NCI-H1694 treated with DMSO at 0.1 percent for 48 hours (cell line): Measurements from ENCODE around the gene PSKH1.
A peak's percentile ranks its signal among the peaks of the same experiment; 100 is the strongest.
"Not testable (repeated sequence)": the region's sequence is repeated elsewhere in the genome, so short reads cannot be mapped to it uniquely, and the experiment has no call there.

Experiments
- DNase-seq: peaks from one replicate; lab custom pipeline; 2025; lab: John Stamatoyannopoulos, UW

PSKH1 gene

GRCh38 chr16:67961551-67961957 is 68.5 kb downstream of the PSKH1 start:
- no peak for DNase-seq

DNA sequence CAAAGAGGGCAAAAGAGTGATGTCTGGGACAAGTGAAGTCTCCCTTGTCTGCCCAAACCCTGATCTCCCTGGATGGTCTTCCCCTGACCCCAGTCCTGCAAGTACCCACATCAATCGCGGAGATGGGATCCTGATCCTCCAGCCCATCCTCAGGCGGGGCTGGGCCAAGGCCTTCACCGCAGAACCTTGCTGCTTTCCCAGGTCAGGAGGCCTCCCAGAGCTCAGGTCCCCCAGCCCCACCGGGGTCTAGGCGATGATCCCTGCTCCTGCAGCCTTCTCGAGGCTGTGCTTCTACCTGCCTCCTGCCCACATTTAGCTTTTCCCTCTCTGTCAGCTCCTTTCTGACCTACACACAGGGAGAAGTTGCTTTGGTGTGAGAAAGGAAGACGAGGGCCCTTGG is 69.1 kb downstream of the PSKH1 start:
- no peak for DNase-seq

DNA sequence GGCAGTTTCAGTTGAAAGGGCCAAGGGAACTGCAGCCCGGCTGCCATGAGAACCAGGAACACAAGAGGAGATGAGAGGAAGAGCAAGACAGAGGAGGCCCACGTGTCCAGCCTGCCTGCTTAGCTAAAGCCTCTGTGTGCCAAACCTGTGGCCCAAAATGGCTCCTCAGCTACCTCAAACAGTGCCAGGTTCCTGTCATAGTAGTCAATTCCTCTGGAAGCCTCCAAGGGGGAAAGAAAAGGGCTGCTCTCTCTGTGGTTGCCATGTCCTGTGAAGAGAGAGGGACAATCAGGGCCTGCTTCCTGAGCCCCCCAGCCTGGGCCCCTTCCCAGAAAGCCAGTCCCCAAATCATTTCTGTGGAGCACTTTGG is 70.2 kb downstream of the PSKH1 start:
- DNase-seq = no peak

DNA sequence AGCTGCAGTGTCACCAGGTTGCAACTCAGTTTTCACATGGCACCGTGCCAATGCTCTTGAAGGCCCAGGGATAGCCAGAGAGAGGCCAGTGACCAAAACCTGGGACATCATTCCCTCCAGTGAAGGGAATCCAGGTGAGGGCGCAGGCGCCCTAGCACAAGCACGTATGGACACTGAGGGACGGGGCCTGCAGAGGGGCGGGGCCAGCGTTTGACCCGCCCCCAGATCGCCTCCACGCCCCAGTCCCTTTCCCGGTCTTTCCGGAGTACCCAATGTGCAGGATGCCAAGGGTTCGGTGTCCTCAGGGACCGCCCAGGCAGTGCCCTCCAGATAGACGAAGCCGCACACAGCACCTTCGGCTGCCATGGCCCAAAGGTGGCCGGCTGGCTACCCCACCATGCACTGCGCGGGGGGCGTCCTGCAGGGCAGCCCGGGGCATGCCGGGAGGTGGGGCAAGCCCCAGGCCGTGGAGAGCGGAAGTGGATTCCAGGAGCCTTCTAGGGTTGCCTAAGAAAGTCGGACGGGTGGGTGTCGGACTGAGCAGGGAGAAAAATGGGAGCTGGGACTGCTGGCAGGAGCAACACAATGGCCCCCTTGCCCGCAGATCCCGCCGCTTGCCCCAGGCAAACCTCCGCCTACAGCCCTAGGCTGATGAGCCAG is 70.7 kb downstream of the PSKH1 start:
- DNase-seq = no peak

GRCh38 chr16:67964477-67965131 is 71.5 kb downstream of the PSKH1 start:
- no peak for DNase-seq

GRCh38 chr16:67965668-67966548 is 72.9 kb downstream of the PSKH1 start:
- DNase-seq = no peak

GRCh38 chr16:67966549-67967182 is 73.6 kb downstream of the PSKH1 start:
- no peak for DNase-seq

GRCh38 chr16:67967183-67967957 is 74.3 kb downstream of the PSKH1 start:
- DNase-seq = no peak

GRCh38 chr16:67967958-67968399 is 74.9 kb downstream of the PSKH1 start:
- DNase-seq = no peak

- DNase-seq = peak; percentile 22
Measured at GRCh38 chr16:67968400-67969253, 75.6 kb downstream of the PSKH1 start, which contains the start of gene SLC12A4. Gene SLC12A4 (minus strand): TSS chr16:67968637. CDS start chr16:67968553, 84 bp downstream.

DNA sequence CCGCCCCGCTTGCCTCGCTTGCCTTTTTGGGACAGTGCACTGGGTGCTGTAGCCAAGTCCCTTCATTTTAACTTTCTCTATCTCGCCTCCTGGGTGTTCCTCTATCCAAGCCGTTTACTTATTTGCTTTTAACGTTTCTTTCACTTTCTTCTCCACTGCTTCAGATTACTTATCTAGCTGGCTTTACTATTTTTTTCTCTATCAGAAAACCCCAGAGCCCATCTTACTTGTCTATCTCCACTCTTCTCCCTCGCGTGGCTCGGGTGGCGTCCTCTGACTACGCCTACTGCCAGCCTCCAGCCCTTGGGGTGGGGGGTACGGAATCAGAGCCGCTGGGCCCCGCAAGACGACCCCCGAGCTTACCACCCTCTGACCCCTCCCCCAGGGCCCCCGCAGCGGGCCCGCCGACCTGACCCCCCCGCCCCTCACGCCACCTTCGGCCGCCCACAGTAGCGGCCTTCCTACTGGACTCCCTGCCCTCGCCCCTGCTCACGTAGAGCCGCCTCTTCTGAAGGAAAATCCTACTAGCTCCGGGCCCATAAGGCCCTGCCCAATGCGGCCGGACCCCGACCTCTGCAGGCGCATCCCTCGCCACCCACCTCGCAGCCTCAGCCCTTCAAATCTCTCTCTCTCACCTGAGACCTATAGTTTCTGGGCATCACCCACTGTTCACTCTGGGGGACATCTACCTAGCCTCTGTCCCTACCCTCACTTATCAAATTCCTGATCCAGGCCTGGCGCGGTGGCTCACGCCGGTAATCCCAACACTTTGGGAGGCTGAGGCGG is 76.4 kb downstream of the PSKH1 start:
- DNase-seq = no peak

DNA sequence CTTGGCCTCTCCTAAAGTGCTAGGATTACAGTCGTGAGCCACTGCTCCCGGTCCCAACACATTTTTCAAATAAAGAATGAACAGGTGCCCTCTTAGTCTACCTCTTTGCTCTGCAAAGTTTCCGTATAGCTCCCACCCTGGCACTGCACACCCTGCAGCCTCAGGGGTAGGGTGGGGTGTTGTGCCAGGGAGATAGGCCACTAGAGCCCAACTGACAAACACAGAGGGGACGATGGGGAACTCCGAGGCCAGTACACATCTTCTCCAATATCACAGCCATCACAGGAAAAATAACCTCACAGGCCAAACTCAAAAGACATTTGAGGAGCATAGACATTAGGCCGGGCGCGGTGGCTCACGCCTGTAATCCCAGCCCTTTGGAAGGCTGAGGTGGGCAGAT is 78.1 kb downstream of the PSKH1 start:
- no peak for DNase-seq

DNA sequence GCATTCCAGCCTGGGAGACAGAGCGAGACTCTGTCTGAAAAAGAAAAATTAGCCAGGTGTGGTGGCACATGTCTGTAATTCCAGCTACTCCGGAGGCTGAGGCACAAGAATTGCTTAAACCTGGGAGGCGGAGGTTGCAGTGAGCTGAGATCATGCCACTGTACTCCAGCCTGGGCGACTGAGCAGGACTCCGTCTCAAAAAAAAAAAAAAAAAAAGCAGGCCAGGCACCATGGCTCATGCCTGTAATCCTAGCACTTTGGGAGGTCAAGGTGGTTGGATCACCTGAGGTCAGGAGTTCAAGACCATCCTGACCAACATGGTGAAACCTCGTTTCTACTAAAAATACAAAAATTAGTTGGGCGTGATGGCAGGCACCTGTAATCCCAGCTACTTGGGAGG is 79.2 kb downstream of the PSKH1 start:
- not testable (repeated sequence) for DNase-seq

DNA sequence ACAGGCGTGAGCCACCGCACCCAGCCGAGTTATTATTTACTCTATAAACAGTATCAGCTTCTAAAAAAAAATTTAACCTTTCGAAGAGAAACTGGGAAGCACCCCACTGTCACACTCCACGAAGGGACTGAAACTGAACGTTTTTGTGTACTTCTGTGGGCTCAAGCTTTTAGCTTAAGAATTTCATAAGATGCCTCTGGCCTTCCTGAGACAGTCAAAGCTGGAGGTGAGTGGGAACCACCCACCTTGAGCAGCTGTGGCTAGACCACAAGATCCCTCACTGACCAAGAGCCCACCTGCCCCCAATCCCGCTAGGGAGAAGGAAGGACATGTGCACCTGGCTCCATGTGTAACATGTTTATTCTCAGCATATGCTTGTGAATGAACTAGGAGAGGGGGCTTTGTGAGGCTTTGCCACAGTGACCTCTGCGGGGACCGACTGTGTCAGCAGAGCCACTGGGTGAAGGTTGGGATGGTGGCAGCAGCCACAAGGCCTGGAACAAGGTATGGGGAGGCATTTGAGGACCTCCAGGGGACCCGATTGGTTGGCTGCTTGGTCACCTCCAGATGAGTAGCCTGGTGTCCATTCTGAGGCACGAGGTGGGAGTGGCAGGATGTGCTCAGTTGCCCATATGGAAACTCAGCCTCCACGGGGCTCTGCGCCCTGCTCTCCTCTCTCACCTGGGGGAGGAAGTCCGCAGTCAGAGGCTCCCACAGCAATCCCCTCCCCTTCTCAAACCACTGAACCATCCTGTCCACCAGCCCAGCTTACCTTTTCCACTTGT is 82.5 kb downstream of the PSKH1 start:
- no peak for DNase-seq

GRCh38 chr16:67976205-67976604 is 83.2 kb downstream of the PSKH1 start:
- DNase-seq = no peak

DNA sequence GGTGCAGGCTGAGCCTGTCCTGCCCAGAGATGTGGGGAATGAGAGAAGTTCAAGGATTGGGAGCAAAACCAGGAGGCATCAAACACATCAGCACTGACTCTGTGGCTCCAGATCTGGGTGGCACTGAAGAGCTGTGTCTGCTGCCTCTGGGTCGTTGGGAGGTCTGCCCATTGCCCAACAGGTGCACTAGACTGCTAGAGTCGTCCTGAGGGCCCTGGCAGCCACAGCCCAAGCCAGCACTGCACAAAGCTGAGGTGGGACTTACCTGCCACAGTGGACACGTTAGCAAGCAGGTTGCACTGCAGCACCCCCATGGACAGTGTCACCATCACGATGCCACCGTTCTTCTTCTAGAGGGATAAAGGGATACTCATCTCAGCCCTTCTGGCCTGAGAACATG is 84.0 kb downstream of the PSKH1 start:
- DNase-seq = no peak

DNA sequence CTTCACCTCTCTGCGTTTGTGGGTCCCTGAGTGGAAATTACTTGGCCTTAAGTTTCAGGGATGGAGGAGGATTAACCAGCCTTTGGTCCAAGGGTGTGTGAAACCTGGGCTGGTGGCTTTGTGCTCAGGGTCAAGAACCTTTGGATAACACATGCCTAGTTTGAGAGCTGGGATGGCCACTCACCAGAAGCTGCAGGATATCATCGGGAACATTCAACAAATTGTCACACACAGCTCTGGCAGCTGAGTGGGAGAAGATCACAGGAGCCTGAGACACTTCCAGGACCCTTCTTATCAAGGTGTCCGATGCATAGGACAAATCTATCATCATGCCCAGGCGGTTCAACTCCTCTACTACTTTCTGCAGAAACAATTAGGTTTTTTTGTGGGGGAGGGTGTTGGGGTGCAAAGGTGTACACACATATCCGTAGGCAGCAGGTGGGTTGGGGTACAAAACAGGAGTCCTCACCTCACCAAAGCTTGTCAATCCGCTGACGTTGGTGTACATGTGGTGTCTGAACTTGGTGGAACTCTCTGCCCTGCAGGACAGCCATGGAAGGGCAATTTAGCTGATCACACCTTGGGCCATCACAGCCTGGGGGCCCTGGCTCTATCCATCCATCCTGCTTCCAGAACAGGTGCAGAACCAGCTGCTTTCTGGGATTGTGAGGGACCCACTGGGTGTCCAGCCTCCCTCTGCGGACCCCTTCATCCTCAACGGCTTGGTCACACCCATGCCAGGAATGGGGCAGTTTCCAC is 84.6 kb downstream of the PSKH1 start:
- no peak for DNase-seq
